Measurements from ENCODE around the gene KIF13A.
"Not testable (repeated sequence)": the region's sequence is repeated elsewhere in the genome, so short reads cannot be mapped to it uniquely, and the experiment has no call there.

DNA sequence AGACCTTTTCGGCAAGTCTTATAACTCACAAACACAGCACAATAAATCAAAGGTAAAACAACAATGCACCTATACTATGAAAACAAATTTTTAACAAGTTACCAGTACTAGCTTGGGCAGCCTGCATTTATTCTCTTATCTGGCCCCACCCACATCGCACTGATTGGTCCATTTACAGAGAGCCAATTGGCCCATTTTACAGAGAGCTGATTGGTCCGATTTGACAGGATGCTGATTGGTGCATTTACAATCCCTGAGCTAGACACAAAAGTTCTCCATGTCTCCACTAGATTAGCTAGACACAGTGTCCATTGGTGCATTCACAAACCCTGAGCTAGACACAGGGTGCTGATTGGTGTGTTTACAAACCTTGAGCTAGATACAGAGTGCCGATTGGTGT lies 23.1 kb upstream of the KIF13A start:
- not testable (repeated sequence) for TF ChIP-seq EZH2phosphoT487 (IDR thresholded peaks at IDR 0.05; ENCODE audit: unreplicated experiment); CTCF (conservative IDR thresholded peaks at IDR 0.05; ENCODE audit: low read depth in 2 of 2); CREB1 (CRISPR knock-in tag; IDR thresholded peaks at IDR 0.05; ENCODE audit: low read depth); ZNF331 (CRISPR knock-in tag; IDR thresholded peaks at IDR 0.05; ENCODE audit: low read depth); POLR2AphosphoS5 (IDR thresholded peaks at IDR 0.05; ENCODE audit: low read depth)
- TF ChIP-seq, protein P1, sequence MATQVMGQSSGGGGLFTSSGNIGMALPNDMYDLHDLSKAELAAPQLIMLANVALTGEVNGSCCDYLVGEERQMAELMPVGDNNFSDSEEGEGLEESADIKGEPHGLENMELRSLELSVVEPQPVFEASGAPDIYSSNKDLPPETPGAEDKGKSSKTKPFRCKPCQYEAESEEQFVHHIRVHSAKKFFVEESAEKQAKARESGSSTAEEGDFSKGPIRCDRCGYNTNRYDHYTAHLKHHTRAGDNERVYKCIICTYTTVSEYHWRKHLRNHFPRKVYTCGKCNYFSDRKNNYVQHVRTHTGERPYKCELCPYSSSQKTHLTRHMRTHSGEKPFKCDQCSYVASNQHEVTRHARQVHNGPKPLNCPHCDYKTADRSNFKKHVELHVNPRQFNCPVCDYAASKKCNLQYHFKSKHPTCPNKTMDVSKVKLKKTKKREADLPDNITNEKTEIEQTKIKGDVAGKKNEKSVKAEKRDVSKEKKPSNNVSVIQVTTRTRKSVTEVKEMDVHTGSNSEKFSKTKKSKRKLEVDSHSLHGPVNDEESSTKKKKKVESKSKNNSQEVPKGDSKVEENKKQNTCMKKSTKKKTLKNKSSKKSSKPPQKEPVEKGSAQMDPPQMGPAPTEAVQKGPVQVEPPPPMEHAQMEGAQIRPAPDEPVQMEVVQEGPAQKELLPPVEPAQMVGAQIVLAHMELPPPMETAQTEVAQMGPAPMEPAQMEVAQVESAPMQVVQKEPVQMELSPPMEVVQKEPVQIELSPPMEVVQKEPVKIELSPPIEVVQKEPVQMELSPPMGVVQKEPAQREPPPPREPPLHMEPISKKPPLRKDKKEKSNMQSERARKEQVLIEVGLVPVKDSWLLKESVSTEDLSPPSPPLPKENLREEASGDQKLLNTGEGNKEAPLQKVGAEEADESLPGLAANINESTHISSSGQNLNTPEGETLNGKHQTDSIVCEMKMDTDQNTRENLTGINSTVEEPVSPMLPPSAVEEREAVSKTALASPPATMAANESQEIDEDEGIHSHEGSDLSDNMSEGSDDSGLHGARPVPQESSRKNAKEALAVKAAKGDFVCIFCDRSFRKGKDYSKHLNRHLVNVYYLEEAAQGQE (IDR thresholded peaks at IDR 0.05; ENCODE audit: unreplicated experiment) = not testable (repeated sequence)

All from GM23338 (cell line).